Measurements from ENCODE around the gene TTC5. TPM values are rescaled to one million over a fixed set of nuclear protein-coding genes. Genes with fewer than 3 reads are reported as not detected.
A peak's percentile ranks its signal among the peaks of the same experiment; 100 is the strongest.
"Not testable (repeated sequence)": the region's sequence is repeated elsewhere in the genome, so short reads cannot be mapped to it uniquely, and the experiment has no call there.

Gene TTC5
- polyA plus RNA-seq: 10 to 100 TPM; 24.3 to 42.4 (median 25.9) TPM

GRCh38 chr14:20305265-20306078 lies at the start of gene TTC5:
TSS of gene TTC5 (minus strand) at chr14:20305951. CDS start at chr14:20305937, 14 bp downstream.
- H3K36me3 Mint-ChIP-seq: peaks cover under 1 to 15% (median 9%) of the 10 kb centered on the region in 3 donors

GRCh38 chr14:20350860-20351259 lies 45.1 kb upstream of the TTC5 start:
- H3K36me3 Mint-ChIP-seq: peaks cover 16 to 29% (median 26%) of the 10 kb centered on the region in 3 donors
- no peak for DNase-seq
- H3K9me3 Mint-ChIP-seq: no peaks in the 10 kb centered on the region
- no peak overlapping the region for H3K4me3 Mint-ChIP-seq
- no peaks in the 10 kb centered on the region for H3K27me3 Mint-ChIP-seq (ENCODE audit: low read depth in 3 of 3)
- H3K27ac Mint-ChIP-seq: no peak overlapping the region
- no peaks in the 10 kb centered on the region for H3K4me1 Mint-ChIP-seq

More at GRCh38 chr14:20305265-20306078, at the start of gene TTC5:
- Mint-ChIP-seq H3K4me1 (peaks cover 28 to 43% of the 10 kb centered on the region in 2 donors), H3K27ac (peak within 1 kb of the TSS; percentile 83 to 95 (median 90)), H3K27me3 (ENCODE audit: low read depth in 3 of 3) (peaks cover 6 to 9% (median 8%) of the 10 kb centered on the region in 3 donors), H3K9me3 (no peaks in the 10 kb centered on the region), H3K4me3 (peak within 1 kb of the TSS; percentile 91 to 96 (median 93))
- peak; percentile 87 to 89 (median 87) for DNase-seq

GRCh38 chr14:20350282-20350681 lies 44.5 kb upstream of the TTC5 start:
- Mint-ChIP-seq H3K9me3 (no peaks in the 10 kb centered on the region), H3K27ac (peak overlapping the region in 2 of 6 donors; percentile 4 to 5), H3K4me1 (peaks cover 0 to 2% of the 10 kb centered on the region in 2 donors), H3K4me3 (no peak overlapping the region), H3K36me3 (peaks cover 16 to 29% (median 25%) of the 10 kb centered on the region in 3 donors), H3K27me3 (ENCODE audit: low read depth in 3 of 3) (no peaks in the 10 kb centered on the region)
- DNase-seq: no peak

GRCh38 chr14:20347747-20348146 lies 42.0 kb upstream of the TTC5 start:
- Mint-ChIP-seq H3K36me3 (peaks cover 13 to 22% (median 20%) of the 10 kb centered on the region in 3 donors), H3K4me1 (peaks cover 13 to 19% of the 10 kb centered on the region in 2 donors)

GRCh38 chr14:20346713-20347112 lies 41.0 kb upstream of the TTC5 start:
- H3K4me1 Mint-ChIP-seq: peaks cover 13 to 19% of the 10 kb centered on the region in 2 donors
- peak overlapping the region in 2 of 6 donors; percentile 3 to 9 for H3K27ac Mint-ChIP-seq
- no peaks in the 10 kb centered on the region for H3K9me3 Mint-ChIP-seq
- peaks cover 7 to 14% (median 8%) of the 10 kb centered on the region in 3 donors for H3K27me3 Mint-ChIP-seq (ENCODE audit: low read depth in 3 of 3)
- no peak overlapping the region for H3K4me3 Mint-ChIP-seq
- DNase-seq: no peak
- peaks cover 9 to 14% (median 11%) of the 10 kb centered on the region in 3 donors for H3K36me3 Mint-ChIP-seq

More at GRCh38 chr14:20347747-20348146, 42.0 kb upstream of the TTC5 start:
- Mint-ChIP-seq H3K27me3 (ENCODE audit: low read depth in 3 of 3) (peaks cover 7 to 8% (median 8%) of the 10 kb centered on the region in 3 donors), H3K4me3 (no peak overlapping the region), H3K27ac (no peak overlapping the region), H3K9me3 (no peaks in the 10 kb centered on the region)
- DNase-seq: no peak

- Mint-ChIP-seq H3K36me3 (peaks cover 6 to 9% (median 7%) of the 10 kb centered on the region in 3 donors), H3K27me3 (ENCODE audit: low read depth in 3 of 3) (peaks cover 7 to 14% (median 8%) of the 10 kb centered on the region in 3 donors), H3K4me3 (no peak overlapping the region), H3K4me1 (peaks cover 13 to 19% of the 10 kb centered on the region in 2 donors), H3K9me3 (no peaks in the 10 kb centered on the region), H3K27ac (peak overlapping the region in 5 of 6 donors; percentile 13 to 99 (median 92))
- DNase-seq: no peak
These were observed 39.6 kb upstream of the TTC5 start for GRCh38 chr14:20345366-20345765.

GRCh38 chr14:20343862-20344220 lies 38.1 kb upstream of the TTC5 start:
- Mint-ChIP-seq H3K27me3 (ENCODE audit: low read depth in 3 of 3) (peaks cover 7 to 14% (median 8%) of the 10 kb centered on the region in 3 donors), H3K4me1 (peaks cover 13 to 19% of the 10 kb centered on the region in 2 donors), H3K36me3 (peaks cover 0 to 5% (median 0%) of the 10 kb centered on the region in 3 donors), H3K27ac (peak overlapping the region; percentile 92 to 99 (median 98)), H3K4me3 (peak overlapping the region; percentile 93 to 98 (median 97)), H3K9me3 (no peaks in the 10 kb centered on the region)
- DNase-seq: no peak

- H3K4me3 Mint-ChIP-seq: peak within 1 kb of the TSS; percentile 93 to 98 (median 97)
- H3K36me3 Mint-ChIP-seq: peaks cover 0 to 5% (median 0%) of the 10 kb centered on the region in 3 donors
- peak within 1 kb of the TSS; percentile 92 to 99 (median 98) for H3K27ac Mint-ChIP-seq
- peaks cover 13 to 19% of the 10 kb centered on the region in 2 donors for H3K4me1 Mint-ChIP-seq
- H3K9me3 Mint-ChIP-seq: no peaks in the 10 kb centered on the region
- peaks cover 7 to 14% (median 8%) of the 10 kb centered on the region in 3 donors for H3K27me3 Mint-ChIP-seq (ENCODE audit: low read depth in 3 of 3)
- peak; percentile 92 to 94 (median 93) for DNase-seq
These were observed 37.5 kb upstream of the TTC5 start, which contains the start of gene PARP2 for GRCh38 chr14:20343092-20343861. TSS of gene PARP2 (plus strand) at chr14:20343635. CDS start at chr14:20343642, 7 bp downstream.

- H3K4me3 Mint-ChIP-seq: peak overlapping the region in 3 of 5 donors; percentile 93 to 97 (median 97)
- DNase-seq: no peak
- peaks cover 0 to 5% (median 0%) of the 10 kb centered on the region in 3 donors for H3K36me3 Mint-ChIP-seq
- H3K27ac Mint-ChIP-seq: peak overlapping the region in 2 of 6 donors; percentile 20 to 97
- peaks cover 7 to 14% (median 8%) of the 10 kb centered on the region in 3 donors for H3K27me3 Mint-ChIP-seq (ENCODE audit: low read depth in 3 of 3)
- H3K9me3 Mint-ChIP-seq: no peaks in the 10 kb centered on the region
- H3K4me1 Mint-ChIP-seq: peaks cover 13 to 19% of the 10 kb centered on the region in 2 donors
These were observed 35.9 kb upstream of the TTC5 start for GRCh38 chr14:20341646-20342045.

GRCh38 chr14:20341032-20341431 lies 35.3 kb upstream of the TTC5 start:
- Mint-ChIP-seq H3K27me3 (ENCODE audit: low read depth in 3 of 3) (peaks cover 7 to 14% (median 8%) of the 10 kb centered on the region in 3 donors), H3K4me3 (peak overlapping the region in 2 of 5 donors; percentile 36 to 51), H3K4me1 (peaks cover 13 to 19% of the 10 kb centered on the region in 2 donors), H3K27ac (peak overlapping the region in 1 of 6 donors; percentile 35)
- DNase-seq, H3K9me3 Mint-ChIP-seq, H3K36me3 Mint-ChIP-seq: not testable (repeated sequence)

GRCh38 chr14:20334017-20334416 lies 28.3 kb upstream of the TTC5 start:
- Mint-ChIP-seq H3K27me3 (ENCODE audit: low read depth in 3 of 3) (no peaks in the 10 kb centered on the region), H3K9me3 (no peaks in the 10 kb centered on the region), H3K4me1 (peaks cover 14 to 21% of the 10 kb centered on the region in 2 donors), H3K36me3 (no peaks in the 10 kb centered on the region), H3K27ac (no peak overlapping the region), H3K4me3 (peak overlapping the region in 2 of 5 donors; percentile 95 to 98)
- no peak for DNase-seq

GRCh38 chr14:20333494-20333841 lies 27.7 kb upstream of the TTC5 start:
- H3K36me3 Mint-ChIP-seq: no peaks in the 10 kb centered on the region
- H3K4me1 Mint-ChIP-seq: peaks cover 14 to 21% of the 10 kb centered on the region in 2 donors
- H3K27me3 Mint-ChIP-seq (ENCODE audit: low read depth in 3 of 3): no peaks in the 10 kb centered on the region
- no peaks in the 10 kb centered on the region for H3K9me3 Mint-ChIP-seq
- H3K4me3 Mint-ChIP-seq: peak overlapping the region; percentile 89 to 98 (median 95)
- peak overlapping the region; percentile 77 to 93 (median 88) for H3K27ac Mint-ChIP-seq
- no peak for DNase-seq

- Mint-ChIP-seq H3K4me3 (peak within 1 kb of the TSS; percentile 89 to 98 (median 95)), H3K4me1 (peaks cover 14 to 21% of the 10 kb centered on the region in 2 donors), H3K27me3 (ENCODE audit: low read depth in 3 of 3) (no peaks in the 10 kb centered on the region), H3K27ac (peak within 1 kb of the TSS; percentile 77 to 93 (median 88)), H3K9me3 (no peaks in the 10 kb centered on the region), H3K36me3 (no peaks in the 10 kb centered on the region)
- peak; percentile 61 to 68 (median 62) for DNase-seq
These were observed 27.2 kb upstream of the TTC5 start, which contains the start of gene CCNB1IP1 for GRCh38 chr14:20332788-20333493. TSS of gene CCNB1IP1 (minus strand) at chr14:20333279. CDS start at chr14:20316523, 16,756 bp downstream.
